Stimulated activated CD4-positive, alpha-beta T cell treated with anti-CD3 and anti-CD28 coated beads, Interleukin-12 subunit alpha, Interleukin-12 subunit beta, amount 100 ng/mL, for 24 hours (primary cell): ENCODE data around the gene S100A14.
"Not testable (repeated sequence)": the region's sequence is repeated elsewhere in the genome, so short reads cannot be mapped to it uniquely, and the experiment has no call there.

Source experiments
- DNase-seq, 2 experiments: peaks; one replicate each; pipeline ENCODE4 v3.0.0-alpha.2; 2020; ENCODE audit warnings: low read depth in 2 of 2

S100A14 gene

GRCh38 chr1:153615406-153615805, 719 bp downstream of the S100A14 start:
- no peak for DNase-seq

DNA sequence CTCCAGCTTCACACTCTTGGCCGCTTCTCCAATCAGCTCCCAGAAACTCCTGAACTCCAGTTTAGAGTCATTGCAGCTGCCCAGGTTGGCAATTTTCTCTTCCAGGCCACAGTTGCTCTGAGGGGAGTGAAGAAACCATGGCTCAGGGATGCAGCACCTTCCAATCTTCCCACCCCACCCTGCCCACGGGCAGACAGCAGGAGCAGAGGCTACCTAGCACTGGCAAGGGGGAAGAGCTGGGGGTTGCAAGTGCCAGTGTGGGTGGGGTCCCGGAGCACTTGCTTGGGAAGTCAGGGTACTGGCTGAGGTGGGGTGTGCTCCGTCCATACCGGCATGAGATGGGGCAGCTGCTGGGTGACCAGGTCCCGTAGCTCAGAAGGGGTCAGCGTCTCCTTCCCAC, 1.2 kb downstream of the S100A14 start:
- no peak for DNase-seq

GRCh38 chr1:153614189-153614900, 1.8 kb downstream of the S100A14 start:
- no peak for DNase-seq

GRCh38 chr1:153613406-153613805, 2.7 kb downstream of the S100A14 start:
- DNase-seq: no peak

DNA sequence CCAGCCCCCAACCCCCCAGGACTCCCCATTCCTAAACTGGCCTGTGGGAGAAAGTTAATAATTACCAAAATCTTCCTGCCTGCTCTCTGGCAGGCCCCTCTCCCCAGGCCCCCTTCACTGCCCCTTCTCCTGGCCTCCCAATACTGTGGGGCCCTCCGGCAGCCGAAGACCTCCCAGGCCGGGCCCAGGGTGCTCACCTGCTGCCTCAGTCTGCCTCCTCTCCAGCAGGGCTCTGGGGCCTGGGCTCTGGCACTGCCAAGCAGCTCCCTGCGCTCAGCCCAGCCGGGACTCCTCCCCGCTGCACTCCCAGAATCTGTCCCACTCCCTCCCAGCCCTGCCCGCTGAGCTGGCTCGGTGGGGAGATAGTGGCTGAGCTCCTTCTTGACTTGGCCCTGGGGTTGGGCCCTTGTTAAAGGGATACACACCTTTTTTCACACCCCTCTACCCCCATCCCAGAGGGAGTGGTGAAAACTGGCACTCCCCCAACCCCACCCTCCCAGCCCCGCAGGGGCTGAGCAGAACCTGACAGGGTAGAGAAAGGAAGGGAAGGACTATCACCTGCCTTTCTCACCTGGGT, 3.3 kb downstream of the S100A14 start, which contains the start of gene S100A16:
Gene S100A16 (minus strand): TSS at position 383 of the 577 bp plus-strand sequence. CDS start 4,986 bp downstream, outside the sequence.
- no peak for DNase-seq

DNA sequence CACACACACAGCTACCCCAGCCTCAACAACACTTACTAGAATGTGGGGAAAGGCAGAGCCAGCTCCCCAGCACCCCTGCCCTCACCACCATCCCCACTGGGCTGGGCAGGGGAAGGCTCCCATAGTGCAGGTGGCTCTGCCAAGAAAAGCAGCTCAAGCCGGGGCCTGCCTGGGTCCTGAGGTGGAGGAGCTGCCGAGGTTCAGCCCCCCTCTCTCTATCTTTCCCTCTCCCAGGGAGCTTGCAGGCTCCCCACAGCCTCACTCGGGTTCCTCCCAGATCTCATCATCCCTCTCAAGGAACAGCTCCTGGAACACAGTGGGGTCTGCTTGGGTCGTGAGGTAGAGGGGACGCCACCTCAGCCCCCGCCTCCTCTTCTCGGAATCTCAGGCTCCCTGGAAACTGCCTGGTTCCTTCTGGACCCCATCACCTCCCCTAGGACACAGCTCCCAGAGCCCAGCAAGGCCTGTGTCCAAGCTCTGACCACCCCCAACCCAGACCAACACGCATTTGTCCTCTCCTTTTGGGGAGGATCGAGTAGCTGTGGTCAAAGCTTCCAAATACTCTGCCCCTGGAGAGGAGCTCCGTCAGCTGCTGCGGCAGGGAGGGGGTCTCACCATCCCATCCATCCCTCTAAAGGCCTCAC, 3.9 kb downstream of the S100A14 start:
- DNase-seq: no peak

- DNase-seq: no peak
Observed at GRCh38 chr1:153611356-153611755, 4.8 kb downstream of the S100A14 start.

DNA sequence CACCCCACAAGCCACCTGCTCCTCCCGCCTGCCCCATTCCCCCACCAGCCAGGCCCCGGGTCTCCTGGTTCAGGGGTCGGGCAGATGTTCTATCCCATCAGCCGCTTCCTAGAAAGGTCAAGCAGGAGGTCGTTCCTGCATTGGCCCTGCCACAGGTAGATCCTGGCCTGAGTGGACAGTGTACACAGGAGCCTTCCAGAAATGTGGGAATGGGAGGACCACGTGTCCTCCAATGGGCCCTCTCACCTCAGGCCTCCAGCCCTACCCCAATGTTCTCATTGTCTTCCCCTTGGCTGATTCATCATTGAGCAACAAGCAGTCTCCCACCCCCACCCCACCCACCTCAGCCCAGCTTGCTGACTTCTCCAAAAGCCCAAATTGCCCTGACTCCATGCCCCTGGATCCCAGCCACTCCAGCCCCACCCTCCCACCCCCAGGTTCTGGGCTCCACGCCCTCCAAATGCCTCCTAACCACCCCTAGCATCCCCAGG, 5.3 kb downstream of the S100A14 start:
- DNase-seq: no peak

- no peak for DNase-seq
Observed at GRCh38 chr1:153610334-153610733, 5.8 kb downstream of the S100A14 start.

DNA sequence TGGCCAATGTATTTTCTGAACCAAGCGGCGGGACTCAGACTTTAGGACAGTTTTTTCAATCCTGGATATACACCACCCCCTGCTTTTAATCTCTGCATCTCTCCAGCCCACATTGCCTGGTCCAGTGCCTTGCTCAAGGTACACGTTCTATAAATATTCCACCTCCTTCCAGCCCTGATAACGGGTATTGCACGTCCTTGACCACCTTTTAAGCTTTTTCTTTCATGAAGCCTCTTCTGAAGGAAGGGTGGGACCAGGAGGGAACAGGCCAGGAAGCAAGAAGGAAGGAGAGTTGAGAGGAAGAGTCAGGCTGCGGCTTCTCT, 6.6 kb downstream of the S100A14 start:
- no peak for DNase-seq

GRCh38 chr1:153608742-153609584, 7.2 kb downstream of the S100A14 start:
- no peak for DNase-seq

DNA sequence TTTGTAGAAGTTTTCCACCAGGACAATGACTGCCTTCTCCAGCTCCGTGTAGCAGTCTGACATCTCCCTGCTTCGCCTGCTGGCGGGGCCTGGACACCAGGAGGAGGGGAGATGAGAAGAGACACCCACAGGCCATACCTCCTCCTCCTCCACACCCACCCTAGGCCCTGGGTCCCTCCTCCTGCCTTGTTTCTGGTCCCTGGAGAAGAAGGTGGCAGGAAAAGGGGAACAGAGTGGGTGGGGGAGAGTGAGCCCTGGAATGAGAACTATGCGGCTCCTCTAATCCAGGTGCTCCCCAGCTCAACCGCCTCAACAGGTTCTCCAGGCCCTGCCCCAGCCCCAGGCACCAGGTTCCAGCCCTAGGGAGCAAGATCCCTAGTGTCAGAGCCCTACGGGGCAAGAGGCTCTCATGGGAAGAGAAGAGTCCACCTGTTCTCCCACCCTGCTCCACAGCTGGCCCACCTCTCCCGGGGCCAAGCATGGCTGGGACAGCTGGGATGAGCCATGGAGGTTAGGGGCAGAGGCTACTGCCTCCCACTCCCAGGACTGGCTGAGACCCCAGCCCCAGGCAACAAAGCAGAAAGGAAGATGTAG, 7.9 kb downstream of the S100A14 start:
- DNase-seq: no peak

- no peak for DNase-seq
Observed at GRCh38 chr1:153607381-153607780, 8.7 kb downstream of the S100A14 start.

- no peak for DNase-seq
Observed at GRCh38 chr1:153606194-153606593, 9.9 kb downstream of the S100A14 start.

GRCh38 chr1:153602749-153603148, 13.4 kb downstream of the S100A14 start:
- DNase-seq: no peak

DNA sequence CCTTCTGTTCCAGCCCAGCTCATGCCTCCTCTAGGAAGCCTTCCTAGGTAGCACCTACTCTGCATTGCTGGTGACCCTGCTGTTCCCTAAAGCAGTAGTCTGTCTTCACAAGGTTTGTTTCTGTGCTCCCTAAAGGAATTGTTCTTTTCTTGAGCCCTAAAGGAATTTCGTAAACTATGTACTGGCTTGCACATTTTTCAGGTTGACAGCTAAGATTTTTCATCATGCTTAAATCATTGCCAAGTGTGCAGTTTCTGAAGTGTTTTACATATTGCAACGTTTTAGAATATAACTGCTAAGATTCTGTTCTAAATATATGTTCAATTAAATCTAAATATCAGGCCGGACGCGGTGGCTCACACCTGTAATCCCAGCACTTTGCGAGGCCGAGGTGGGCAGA, 16.3 kb downstream of the S100A14 start:
- DNase-seq: no peak

DNA sequence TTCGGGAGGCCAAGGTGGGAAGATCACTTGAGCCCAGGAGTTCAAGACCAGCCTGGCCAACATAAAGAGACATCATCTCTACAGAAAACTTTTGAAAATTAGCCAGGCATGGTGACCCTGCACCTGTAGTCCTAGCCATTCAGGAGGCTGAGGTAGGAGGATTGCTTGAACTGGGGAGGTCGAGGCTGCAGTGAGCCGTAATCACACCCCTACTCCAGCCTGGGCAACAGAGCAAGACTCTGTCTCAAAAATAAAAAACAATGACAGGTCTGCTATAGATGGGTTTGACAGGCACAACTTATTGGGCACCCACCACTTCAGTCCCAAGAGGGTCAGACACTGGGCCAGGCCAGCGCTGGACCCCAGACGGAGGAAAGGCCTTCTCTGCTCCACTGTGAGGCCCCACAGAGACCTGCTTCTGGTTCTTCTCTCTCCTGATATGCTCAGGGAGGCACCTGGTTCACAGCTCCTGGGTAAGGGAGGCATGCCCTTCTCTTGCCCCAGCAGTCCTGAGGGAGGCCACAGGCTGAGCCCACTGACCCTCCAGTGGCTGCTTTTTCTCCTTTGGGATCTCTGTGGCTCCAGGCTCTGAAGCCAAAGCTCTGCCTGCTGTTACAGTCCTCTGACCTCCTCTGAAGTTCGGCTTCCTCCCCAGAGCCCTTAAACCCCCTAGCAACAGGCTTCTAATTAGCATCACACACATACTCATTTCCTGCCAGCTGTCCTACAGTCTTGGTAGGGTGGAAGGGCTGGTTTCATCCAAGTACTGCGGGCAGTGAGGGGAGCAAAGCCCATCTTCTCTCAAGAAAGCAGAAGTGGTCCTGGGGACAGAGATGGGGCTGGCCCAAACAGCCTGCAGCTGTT, 17.6 kb downstream of the S100A14 start:
- no peak for DNase-seq

- no peak for DNase-seq
Observed at GRCh38 chr1:153597206-153597605, 18.9 kb downstream of the S100A14 start.

GRCh38 chr1:153592748-153593147, 23.4 kb downstream of the S100A14 start:
- no peak for DNase-seq

GRCh38 chr1:153588482-153588881, 27.6 kb downstream of the S100A14 start:
- no peak for DNase-seq

DNA sequence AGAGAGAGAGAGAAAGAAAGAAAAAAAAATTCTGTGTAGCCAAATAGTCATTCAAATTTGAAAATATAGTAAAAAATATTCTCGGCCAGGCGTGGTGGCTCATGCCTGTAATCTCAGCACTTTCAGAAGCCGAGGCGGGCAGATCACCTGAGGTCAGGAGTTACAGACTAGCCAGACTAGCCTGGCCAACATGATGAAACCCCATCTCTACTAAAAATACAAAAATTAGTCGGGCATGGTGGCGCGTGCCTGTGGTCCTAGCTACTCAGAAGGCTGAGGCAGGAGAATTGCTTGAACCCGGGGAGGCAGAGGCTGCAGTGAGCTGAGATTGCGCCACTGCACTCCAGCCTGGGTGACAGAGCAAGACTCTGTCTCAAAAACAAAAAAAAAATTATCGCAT, 28.1 kb downstream of the S100A14 start:
- DNase-seq: not testable (repeated sequence)
